Lower leg skin (tissue), 3 donors: ENCODE data around the gene PSMA1.

Experiments
- POLR2A ChIP-seq, 2 donors: fragments of 450-650 bp; IDR thresholded peaks; one replicate each; pipeline ENCODE4 v1.6.1; 2016 to 2017; ENCODE audit warnings: antibody characterized with exemption in 2 of 2, mild to moderate bottlenecking in 1 of 2, moderate library complexity in 1 of 2
- TF ChIP-seq, protein P1 (sequence below), 3 donors: fragments of 450-650 bp; IDR thresholded peaks; one replicate each; pipeline ENCODE4 v1.5.1; 2016; ENCODE audit warnings: antibody characterized with exemption in 3 of 3, mild to moderate bottlenecking in 3 of 3, moderate library complexity in 2 of 3

- TF ChIP-seq, protein P1, sequence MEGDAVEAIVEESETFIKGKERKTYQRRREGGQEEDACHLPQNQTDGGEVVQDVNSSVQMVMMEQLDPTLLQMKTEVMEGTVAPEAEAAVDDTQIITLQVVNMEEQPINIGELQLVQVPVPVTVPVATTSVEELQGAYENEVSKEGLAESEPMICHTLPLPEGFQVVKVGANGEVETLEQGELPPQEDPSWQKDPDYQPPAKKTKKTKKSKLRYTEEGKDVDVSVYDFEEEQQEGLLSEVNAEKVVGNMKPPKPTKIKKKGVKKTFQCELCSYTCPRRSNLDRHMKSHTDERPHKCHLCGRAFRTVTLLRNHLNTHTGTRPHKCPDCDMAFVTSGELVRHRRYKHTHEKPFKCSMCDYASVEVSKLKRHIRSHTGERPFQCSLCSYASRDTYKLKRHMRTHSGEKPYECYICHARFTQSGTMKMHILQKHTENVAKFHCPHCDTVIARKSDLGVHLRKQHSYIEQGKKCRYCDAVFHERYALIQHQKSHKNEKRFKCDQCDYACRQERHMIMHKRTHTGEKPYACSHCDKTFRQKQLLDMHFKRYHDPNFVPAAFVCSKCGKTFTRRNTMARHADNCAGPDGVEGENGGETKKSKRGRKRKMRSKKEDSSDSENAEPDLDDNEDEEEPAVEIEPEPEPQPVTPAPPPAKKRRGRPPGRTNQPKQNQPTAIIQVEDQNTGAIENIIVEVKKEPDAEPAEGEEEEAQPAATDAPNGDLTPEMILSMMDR (IDR thresholded peaks at IDR 0.05) = no peak
- TF ChIP-seq POLR2A (IDR thresholded peaks at IDR 0.05) = no peak
These were observed 6.4 kb downstream of the PSMA1 start for GRCh38 chr11:14513800-14514199.
